WTC11 (cell line): Measurements from ENCODE around the gene IL10. TPM values are rescaled to one million over a fixed set of nuclear protein-coding genes. Genes with fewer than 3 reads are reported as not detected.

ENCODE experiments used
- ATAC-seq: fragments of 200-7000 bp; cut with Tn5 transposase; 2 replicates; pipeline ENCODE4 v1.10.0; 2021; ENCODE audit warnings: mild to moderate bottlenecking, moderate library complexity
- CTCF ChIA-PET: fragments of 300-600 bp; sonication (Branson Sonifier 250); formaldehyde crosslinking; loops from one replicate; lab custom pipeline; 2021; ENCODE audit warnings: antibody characterized with exemption; lab: Charles Lee
- POLR2A ChIA-PET: fragments of 350-600 bp; sonication (Branson Sonifier 250); formaldehyde crosslinking; loops from one replicate; lab custom pipeline; 2021; ENCODE audit warnings: antibody characterized with exemption; lab: Charles Lee
- DNase-seq: peaks from one replicate; pipeline ENCODE4 v3.0.0; 2021; ENCODE audit warnings: low spot score
- H3K27ac Mint-ChIP-seq: 2 replicates; pipeline ENCODE4 v1.8.0; 2021; ENCODE audit warnings: mixed read lengths
- H3K27me3 Mint-ChIP-seq: 2 replicates; pipeline ENCODE4 v1.8.0; 2021; ENCODE audit warnings: low read depth, mild to moderate bottlenecking, moderate library complexity, mixed read lengths
- H3K36me3 Mint-ChIP-seq: 2 replicates; pipeline ENCODE4 v1.8.0; 2021; ENCODE audit warnings: mixed read lengths
- H3K4me1 Mint-ChIP-seq: 2 replicates; pipeline ENCODE4 v1.8.0; 2022; ENCODE audit warnings: mixed read lengths
- H3K4me3 Mint-ChIP-seq: 2 replicates; pipeline ENCODE4 v1.8.0; 2021; ENCODE audit warnings: mild to moderate bottlenecking, moderate library complexity, mixed read lengths
- H3K9me3 Mint-ChIP-seq: 2 replicates; pipeline ENCODE4 v1.8.0; 2021; ENCODE audit warnings: mixed read lengths
- CREM ChIP-seq: sonication (generic); formaldehyde crosslinking; IDR thresholded peaks from 2 replicates; pipeline ENCODE4 v1.8.1; 2022; ENCODE audit warnings: mild to moderate bottlenecking, missing genetic modification reagents, moderate library complexity
- FOXJ3 ChIP-seq: sonication (generic); formaldehyde crosslinking; IDR thresholded peaks from 2 replicates; pipeline ENCODE4 v1.9.0; 2021; ENCODE audit warnings: missing genetic modification reagents, mild to moderate bottlenecking, borderline replicate concordance
- GABPB1 ChIP-seq: sonication (generic); formaldehyde crosslinking; IDR thresholded peaks from 2 replicates; pipeline ENCODE4 v1.8.1; 2023; ENCODE audit warnings: mild to moderate bottlenecking, missing genetic modification reagents
- JAZF1 ChIP-seq: fragments of 250-450 bp; sonication (Bioruptor Pico); IDR thresholded peaks from 2 replicates; pipeline ENCODE4 v1.9.0; 2021; ENCODE audit warnings: moderate library complexity, mild to moderate bottlenecking, inconsistent platforms
- MYBL2 ChIP-seq: sonication (generic); formaldehyde crosslinking; IDR thresholded peaks from 2 replicates; pipeline ENCODE4 v1.8.1; 2023; ENCODE audit warnings: mild to moderate bottlenecking, moderate library complexity, missing genetic modification reagents
- SMAD4 ChIP-seq: sonication (generic); formaldehyde crosslinking; IDR thresholded peaks from 2 replicates; pipeline ENCODE4 v1.8.0; 2022; ENCODE audit warnings: mild to moderate bottlenecking, missing genetic modification reagents
- SP1 ChIP-seq: sonication (generic); formaldehyde crosslinking; conservative IDR thresholded peaks from 2 replicates; pipeline ENCODE4 v1.8.1; 2022; ENCODE audit warnings: missing genetic modification reagents
- ZNF121 ChIP-seq: sonication (generic); formaldehyde crosslinking; IDR thresholded peaks from 2 replicates; pipeline ENCODE4 v1.8.0; 2023; ENCODE audit warnings: missing genetic modification reagents
- ZNF263 ChIP-seq: sonication (generic); formaldehyde crosslinking; IDR thresholded peaks from 2 replicates; pipeline ENCODE4 v1.8.1; 2022; ENCODE audit warnings: low read depth, mild to moderate bottlenecking, moderate library complexity, missing genetic modification reagents
- ZNF416 ChIP-seq: fragments of 250-450 bp; sonication (Bioruptor Pico); IDR thresholded peaks from 2 replicates; pipeline ENCODE4 v1.9.0; 2021; ENCODE audit warnings: mild to moderate bottlenecking, inconsistent platforms
- ZNF423 ChIP-seq: fragments of 250-450 bp; sonication (Bioruptor Pico); IDR thresholded peaks from 2 replicates; pipeline ENCODE4 v2.1.2; 2022; ENCODE audit warnings: mild to moderate bottlenecking, moderate library complexity
- total RNA-seq: library from RNA; stranded (reverse); gene quantifications from 3 replicates; pipeline ENCODE4 v1.2.3, GENCODE V29; 2021
- TF ChIP-seq, protein P1 (sequence below): fragments of 250-450 bp; sonication (Bioruptor Pico); IDR thresholded peaks from 2 replicates; pipeline ENCODE4 v1.9.0; 2021; ENCODE audit warnings: mild to moderate bottlenecking, borderline replicate concordance
- TF ChIP-seq, protein P2 (sequence below): fragments of 250-450 bp; sonication (Bioruptor Pico); IDR thresholded peaks from 2 replicates; pipeline ENCODE4 v1.9.0; 2021; ENCODE audit warnings: mild to moderate bottlenecking
- TF ChIP-seq, protein P3 (sequence below): sonication (generic); formaldehyde crosslinking; IDR thresholded peaks from 2 replicates; pipeline ENCODE4 v1.8.1; 2022; ENCODE audit warnings: mild to moderate bottlenecking, moderate library complexity, missing genetic modification reagents

Gene IL10
- total RNA-seq, 1 experiment from 2014 or later, result not detected

DNA sequence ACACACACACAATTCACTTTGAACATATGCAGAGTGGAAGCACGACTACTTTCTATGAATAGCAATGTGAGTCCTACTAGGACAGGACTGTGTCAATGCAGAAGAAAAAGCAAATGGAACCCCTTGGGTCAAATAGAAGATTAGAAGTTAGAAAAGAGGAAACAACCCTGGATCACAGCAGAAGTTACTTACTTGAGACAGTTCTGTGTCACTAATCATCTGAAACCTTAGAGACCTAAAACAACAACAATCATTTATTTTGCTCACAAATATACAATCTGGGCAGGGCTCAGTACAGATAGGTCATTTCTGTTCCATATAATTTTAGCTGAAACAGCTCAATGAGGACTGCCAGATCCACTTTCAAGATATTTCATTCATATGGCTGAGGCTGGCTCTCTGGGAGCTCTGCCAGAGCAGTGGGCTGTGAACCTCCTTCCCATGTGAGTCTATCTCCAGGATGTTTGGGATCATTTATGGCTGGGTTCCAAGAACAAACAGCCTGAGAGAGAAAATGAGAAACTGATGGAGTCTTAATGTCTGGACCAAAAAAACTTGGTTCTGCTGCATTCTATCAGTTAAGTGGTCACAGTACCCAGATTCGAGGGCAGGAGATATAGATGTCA, 42.5 kb upstream of the IL10 start:
- H3K27ac Mint-ChIP-seq, result no peak overlapping the region
- peaks cover 21% of the 10 kb centered on the region for H3K9me3 Mint-ChIP-seq
- ATAC-seq, result no peak
- H3K36me3 Mint-ChIP-seq, result no peaks in the 10 kb centered on the region
- ChIA-PET POLR2A (no interaction called here), CTCF (no interaction called here)
- H3K27me3 Mint-ChIP-seq, result no peaks in the 10 kb centered on the region; the same call in 1 of the 2 replicates
- no peaks in the 10 kb centered on the region for H3K4me1 Mint-ChIP-seq
- DNase-seq, result no peak
- H3K4me3 Mint-ChIP-seq, result no peak overlapping the region
- TF ChIP-seq, protein P1, sequence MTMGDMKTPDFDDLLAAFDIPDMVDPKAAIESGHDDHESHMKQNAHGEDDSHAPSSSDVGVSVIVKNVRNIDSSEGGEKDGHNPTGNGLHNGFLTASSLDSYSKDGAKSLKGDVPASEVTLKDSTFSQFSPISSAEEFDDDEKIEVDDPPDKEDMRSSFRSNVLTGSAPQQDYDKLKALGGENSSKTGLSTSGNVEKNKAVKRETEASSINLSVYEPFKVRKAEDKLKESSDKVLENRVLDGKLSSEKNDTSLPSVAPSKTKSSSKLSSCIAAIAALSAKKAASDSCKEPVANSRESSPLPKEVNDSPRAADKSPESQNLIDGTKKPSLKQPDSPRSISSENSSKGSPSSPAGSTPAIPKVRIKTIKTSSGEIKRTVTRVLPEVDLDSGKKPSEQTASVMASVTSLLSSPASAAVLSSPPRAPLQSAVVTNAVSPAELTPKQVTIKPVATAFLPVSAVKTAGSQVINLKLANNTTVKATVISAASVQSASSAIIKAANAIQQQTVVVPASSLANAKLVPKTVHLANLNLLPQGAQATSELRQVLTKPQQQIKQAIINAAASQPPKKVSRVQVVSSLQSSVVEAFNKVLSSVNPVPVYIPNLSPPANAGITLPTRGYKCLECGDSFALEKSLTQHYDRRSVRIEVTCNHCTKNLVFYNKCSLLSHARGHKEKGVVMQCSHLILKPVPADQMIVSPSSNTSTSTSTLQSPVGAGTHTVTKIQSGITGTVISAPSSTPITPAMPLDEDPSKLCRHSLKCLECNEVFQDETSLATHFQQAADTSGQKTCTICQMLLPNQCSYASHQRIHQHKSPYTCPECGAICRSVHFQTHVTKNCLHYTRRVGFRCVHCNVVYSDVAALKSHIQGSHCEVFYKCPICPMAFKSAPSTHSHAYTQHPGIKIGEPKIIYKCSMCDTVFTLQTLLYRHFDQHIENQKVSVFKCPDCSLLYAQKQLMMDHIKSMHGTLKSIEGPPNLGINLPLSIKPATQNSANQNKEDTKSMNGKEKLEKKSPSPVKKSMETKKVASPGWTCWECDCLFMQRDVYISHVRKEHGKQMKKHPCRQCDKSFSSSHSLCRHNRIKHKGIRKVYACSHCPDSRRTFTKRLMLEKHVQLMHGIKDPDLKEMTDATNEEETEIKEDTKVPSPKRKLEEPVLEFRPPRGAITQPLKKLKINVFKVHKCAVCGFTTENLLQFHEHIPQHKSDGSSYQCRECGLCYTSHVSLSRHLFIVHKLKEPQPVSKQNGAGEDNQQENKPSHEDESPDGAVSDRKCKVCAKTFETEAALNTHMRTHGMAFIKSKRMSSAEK (CRISPR knock-in tag), result no peak
- TF ChIP-seq ZNF416, result no peak

DNA sequence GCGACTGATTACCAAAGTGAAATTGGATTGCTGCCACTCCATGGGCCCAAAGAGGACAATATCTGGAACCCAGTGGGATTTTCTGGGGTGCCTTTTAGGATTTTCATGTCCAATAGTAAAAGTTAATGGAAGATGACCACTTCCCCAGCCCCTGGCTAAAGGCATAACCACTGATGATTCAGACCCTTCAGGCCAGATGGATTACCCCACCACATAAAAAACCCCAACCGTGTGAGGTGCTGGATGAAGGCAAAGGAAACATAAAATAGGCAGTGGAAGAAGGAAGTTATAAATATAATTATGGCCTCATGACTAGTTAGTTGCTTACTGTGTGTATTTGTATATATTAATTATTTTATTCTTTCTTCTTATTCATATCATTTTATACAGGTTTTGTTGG, 40.2 kb upstream of the IL10 start:
- no peaks in the 10 kb centered on the region; the same call in 1 of the 2 replicates for H3K27me3 Mint-ChIP-seq
- ChIA-PET CTCF (no interaction called here), POLR2A (no interaction called here)
- no peaks in the 10 kb centered on the region for H3K4me1 Mint-ChIP-seq
- ATAC-seq, result no peak
- TF ChIP-seq ZNF423 (CRISPR knock-in tag) (no peak), SP1 (CRISPR knock-in tag) (no peak), ZNF263 (CRISPR knock-in tag) (no peak), FOXJ3 (CRISPR knock-in tag) (no peak), MYBL2 (CRISPR knock-in tag) (no peak)
- H3K36me3 Mint-ChIP-seq, result no peaks in the 10 kb centered on the region
- no peak overlapping the region for H3K4me3 Mint-ChIP-seq
- no peak for DNase-seq
- peaks cover 21% of the 10 kb centered on the region for H3K9me3 Mint-ChIP-seq
- no peak overlapping the region for H3K27ac Mint-ChIP-seq

DNA sequence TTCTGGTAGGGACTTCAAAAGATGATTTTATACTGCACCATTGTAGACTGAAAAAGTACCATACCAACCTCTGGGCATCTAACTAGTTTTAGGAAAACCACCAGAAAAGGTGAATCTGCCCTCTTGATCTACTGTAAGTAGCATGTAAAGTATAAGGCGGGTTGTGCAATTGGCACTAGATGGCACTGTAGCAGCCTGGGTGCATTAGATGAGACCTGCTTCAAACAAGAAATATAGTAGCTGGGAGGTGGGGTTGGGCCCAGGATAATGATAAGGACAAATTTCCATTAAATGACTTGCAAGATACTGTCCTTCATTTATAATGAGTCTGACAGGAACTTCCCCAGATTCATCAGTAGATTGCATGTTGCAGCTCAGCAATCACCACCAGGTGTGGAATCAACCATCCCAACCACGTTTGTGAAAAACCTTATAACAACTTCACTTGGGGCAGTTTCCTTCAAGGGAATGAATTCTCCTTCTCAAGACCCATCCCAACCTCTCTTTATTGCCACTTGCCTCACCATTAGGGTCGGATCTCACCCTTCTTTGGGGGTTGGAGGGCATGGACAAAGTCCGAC, 37.3 kb upstream of the IL10 start:
- ChIA-PET POLR2A (interaction anchor here (0.6 to 1.3 kb wide), 2 partner anchors 16 to 153 kb away, joined by 3 read pairs; no protein-coding TSS in a partner anchor), CTCF (interaction anchor here (0.6 to 4.6 kb wide), 35 partner anchors 10 to 292 kb away, joined by 3 to 31 read pairs (median 4); partner anchors contain the start of genes C1orf116, IL10 and IL20)
- Mint-ChIP-seq H3K27me3 (no peaks in the 10 kb centered on the region; the same call in 1 of the 2 replicates), H3K4me3 (no peak overlapping the region), H3K27ac (no peak overlapping the region), H3K4me1 (no peaks in the 10 kb centered on the region), H3K36me3 (no peaks in the 10 kb centered on the region), H3K9me3 (peaks cover 21% of the 10 kb centered on the region)
- TF ChIP-seq ZNF121 (CRISPR knock-in tag) (no peak), CREM (CRISPR knock-in tag) (no peak)
- DNase-seq (no peak), ATAC-seq (peak; percentile 75)

DNA sequence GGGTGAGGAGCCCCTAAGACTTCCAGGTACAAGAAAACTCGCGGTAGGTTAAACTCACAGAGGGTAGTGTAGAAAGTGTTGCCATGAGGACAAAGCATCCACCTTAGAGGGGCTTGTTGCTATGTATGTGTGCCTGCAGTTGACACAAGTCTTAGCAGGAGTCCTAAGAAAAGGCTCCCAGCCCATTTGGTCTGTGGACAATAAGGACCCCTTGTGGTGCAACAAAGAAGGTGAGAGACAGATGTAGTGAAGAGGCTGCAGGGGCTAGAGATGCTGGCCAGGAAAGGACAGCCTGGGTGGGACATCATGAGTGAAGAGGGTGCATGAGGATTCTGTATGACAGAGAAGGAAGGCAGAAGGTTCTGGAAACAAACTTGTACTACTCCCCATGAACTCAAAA, 36.3 kb upstream of the IL10 start:
- Mint-ChIP-seq H3K27me3 (peaks cover 2% of the 10 kb centered on the region; the same call in 1 of the 2 replicates), H3K9me3 (peaks cover 20% of the 10 kb centered on the region), H3K36me3 (no peaks in the 10 kb centered on the region), H3K4me1 (no peaks in the 10 kb centered on the region), H3K27ac (no peak overlapping the region), H3K4me3 (no peak overlapping the region)
- POLR2A ChIA-PET, result interaction anchor here (1.3 kb wide), 1 partner anchor 17 kb away, joined by 3 read pairs; no protein-coding TSS in a partner anchor
- CTCF ChIA-PET, result interaction anchor here (0.6 to 4.6 kb wide), 15 partner anchors 11 to 174 kb away, joined by 3 to 31 read pairs (median 4); no protein-coding TSS in a partner anchor
- ATAC-seq, result peak; percentile 86
- TF ChIP-seq, protein P2, sequence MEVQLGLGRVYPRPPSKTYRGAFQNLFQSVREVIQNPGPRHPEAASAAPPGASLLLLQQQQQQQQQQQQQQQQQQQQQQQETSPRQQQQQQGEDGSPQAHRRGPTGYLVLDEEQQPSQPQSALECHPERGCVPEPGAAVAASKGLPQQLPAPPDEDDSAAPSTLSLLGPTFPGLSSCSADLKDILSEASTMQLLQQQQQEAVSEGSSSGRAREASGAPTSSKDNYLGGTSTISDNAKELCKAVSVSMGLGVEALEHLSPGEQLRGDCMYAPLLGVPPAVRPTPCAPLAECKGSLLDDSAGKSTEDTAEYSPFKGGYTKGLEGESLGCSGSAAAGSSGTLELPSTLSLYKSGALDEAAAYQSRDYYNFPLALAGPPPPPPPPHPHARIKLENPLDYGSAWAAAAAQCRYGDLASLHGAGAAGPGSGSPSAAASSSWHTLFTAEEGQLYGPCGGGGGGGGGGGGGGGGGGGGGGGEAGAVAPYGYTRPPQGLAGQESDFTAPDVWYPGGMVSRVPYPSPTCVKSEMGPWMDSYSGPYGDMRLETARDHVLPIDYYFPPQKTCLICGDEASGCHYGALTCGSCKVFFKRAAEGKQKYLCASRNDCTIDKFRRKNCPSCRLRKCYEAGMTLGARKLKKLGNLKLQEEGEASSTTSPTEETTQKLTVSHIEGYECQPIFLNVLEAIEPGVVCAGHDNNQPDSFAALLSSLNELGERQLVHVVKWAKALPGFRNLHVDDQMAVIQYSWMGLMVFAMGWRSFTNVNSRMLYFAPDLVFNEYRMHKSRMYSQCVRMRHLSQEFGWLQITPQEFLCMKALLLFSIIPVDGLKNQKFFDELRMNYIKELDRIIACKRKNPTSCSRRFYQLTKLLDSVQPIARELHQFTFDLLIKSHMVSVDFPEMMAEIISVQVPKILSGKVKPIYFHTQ, result no peak
- TF ChIP-seq, protein P3, sequence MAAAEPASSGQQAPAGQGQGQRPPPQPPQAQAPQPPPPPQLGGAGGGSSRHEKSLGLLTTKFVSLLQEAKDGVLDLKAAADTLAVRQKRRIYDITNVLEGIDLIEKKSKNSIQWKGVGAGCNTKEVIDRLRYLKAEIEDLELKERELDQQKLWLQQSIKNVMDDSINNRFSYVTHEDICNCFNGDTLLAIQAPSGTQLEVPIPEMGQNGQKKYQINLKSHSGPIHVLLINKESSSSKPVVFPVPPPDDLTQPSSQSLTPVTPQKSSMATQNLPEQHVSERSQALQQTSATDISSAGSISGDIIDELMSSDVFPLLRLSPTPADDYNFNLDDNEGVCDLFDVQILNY (CRISPR knock-in tag), result no peak
- TF ChIP-seq SMAD4 (no peak), JAZF1 (no peak), GABPB1 (no peak)
- no peak for DNase-seq
